HG02870 (cell line): ENCODE measurements around the gene LMX1A.
A peak's percentile ranks its signal among the peaks of the same experiment; 100 is the strongest.

Experiments used
- ATAC-seq: cut with Tn5 transposase; IDR thresholded peaks from one replicate; pipeline ENCODE4 v1.9.1; 2021; ENCODE audit warnings: mild to moderate bottlenecking, moderate library complexity; ENCODE audit not compliant: unreplicated experiment

The LMX1A gene

DNA sequence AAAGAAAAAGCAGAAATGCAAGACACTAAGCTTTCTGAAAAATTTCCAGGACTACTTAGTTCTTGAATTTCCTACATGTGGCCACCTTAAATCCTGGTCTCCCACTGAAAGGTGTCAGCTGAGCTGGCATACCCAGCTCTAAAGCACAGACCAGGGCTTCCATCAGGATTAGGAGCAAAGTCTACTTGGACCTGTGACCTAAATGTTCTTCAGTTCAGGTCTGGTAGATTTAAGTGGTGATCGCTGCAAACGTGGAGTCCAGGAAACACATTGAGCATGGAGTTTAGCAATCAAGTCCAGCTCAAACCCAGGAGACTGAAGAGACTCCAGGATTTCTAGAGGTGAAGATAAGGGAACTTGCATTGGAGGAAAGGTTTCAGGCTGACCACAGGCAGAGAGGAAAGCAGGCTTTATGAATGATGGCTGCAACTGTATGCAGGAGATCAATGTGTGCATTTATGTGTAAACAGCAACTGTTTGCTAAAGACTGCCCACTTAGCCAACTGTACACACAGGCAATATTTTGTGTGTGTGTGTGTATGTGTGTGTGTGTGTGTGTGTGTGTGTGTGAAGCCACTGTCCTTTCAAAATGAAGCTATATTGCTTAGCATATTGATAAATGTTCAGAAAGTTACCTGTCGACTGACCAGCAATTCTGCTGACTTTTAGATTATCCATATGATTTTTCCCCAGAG is 75.2 kb downstream of the LMX1A start:
- ATAC-seq, result no peak

DNA sequence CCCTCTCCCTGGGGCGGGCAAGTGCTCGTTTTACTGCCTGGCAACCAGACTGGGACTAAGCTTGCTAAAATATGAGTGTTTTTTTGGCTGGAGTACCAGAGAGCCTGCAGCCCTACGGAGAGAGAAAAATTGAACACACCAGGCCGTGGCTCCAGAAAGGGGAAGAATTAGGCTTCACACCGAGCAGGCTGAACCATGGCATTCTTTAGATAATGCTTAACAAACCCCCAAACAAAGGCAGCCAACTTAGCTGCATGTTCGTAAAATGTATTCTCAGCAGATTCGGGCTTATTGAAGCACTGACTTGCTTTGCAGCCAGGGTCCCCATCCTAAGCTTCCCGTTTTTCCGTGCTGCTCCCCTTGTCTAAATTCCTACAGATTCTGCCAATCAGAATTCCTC is 76.6 kb downstream of the LMX1A start:
- ATAC-seq, result no peak

DNA sequence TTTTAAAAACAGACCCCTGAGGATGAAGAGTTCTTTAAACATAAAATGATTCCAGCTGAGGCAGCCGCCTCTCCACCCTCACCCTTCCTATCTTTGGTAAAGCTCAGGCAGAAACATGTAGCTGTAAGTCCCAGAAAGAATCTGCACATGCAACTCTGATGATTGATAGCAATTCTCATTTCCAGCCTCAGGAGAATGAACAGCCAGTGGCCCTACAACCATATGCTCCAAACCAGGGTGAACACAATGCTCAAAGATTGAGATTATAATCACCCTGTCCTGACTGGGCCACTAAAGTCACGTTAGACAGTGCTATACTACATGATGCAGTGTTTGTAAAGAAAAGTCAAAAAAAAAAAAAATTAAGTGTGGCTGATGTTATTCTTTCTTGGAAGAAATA is 80.2 kb downstream of the LMX1A start:
- no peak for ATAC-seq

DNA sequence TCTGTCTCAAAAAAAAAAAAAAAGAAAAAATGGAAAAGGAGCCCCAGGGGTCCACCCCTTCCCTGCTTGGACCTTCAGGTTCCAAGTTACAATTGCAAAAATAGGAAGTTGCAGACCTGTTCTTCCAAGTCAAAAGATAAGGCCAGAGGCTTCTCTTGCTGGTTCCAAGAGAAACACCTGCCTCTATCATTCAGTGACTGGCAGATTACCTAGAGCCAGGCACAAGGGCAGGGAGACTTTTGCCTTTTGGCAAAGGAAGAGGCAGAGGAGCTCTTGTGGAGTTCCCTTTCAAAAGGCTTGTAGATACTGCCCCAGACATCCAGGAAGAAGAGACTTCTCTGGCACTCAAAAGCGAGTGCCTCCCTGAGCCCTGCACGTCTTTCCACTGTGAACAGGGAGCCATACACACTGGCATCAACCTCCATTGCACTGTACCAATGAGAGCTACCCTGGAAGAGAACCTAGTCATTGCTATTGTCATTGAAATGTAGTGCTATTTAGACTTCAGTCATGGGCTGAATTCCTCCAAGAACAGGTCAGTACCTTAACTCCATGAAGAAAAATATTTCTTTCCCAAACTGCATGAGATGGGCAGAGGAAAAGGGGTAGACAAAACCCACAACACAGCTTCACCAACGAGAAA is 91.2 kb downstream of the LMX1A start:
- no peak for ATAC-seq

DNA sequence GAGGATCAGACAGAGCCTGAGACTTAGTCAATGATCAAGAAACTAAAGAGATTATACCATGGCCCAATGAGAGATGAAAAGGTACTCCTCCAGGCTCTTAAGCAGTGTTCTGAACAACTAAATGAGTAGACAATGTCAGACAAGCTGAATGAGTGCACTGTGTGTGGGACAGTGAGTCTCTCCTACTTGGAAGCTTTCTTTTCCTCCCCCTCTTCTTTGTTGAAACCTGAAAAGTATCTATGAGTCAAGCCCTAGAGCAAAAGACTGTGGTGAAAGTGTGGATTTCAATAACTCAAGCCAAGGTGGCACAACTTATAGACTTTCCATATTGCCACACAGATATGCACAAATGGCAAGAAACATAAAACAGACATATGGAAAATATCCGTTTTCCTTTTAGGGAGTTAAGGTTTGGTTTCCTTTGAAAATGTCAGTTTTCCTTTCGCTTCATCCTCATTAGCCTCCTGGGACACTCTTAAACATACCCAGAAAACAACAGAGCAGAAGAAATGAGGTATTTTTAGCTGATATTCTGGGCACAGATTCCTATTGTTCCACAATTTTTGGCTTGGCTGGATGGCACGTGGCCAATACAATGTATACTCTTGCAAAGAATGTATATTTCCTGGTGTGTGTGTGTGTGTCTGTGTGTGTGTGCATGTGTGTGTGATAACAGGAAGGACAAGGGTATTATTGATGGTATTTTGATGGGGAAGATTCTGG is 96.6 kb downstream of the LMX1A start:
- no peak for ATAC-seq

DNA sequence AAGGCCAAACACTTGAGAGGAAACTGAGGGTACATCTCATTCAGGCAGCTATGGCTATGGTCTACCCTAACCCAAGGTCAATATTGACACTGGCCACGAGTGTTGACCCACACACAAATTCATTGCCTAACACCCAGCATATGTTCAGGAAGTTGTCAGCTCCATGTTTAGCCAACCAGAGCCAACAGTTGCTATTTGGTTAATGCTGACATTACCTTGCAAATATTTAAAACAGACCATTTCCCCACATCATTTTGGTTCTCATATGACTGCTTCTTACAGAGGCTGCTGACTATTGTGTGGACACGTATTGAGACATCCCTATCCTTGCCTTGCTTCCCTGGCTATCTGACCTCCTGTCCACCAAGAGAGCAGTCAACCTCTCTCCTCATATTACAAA is 97.3 kb downstream of the LMX1A start:
- ATAC-seq, result no peak

DNA sequence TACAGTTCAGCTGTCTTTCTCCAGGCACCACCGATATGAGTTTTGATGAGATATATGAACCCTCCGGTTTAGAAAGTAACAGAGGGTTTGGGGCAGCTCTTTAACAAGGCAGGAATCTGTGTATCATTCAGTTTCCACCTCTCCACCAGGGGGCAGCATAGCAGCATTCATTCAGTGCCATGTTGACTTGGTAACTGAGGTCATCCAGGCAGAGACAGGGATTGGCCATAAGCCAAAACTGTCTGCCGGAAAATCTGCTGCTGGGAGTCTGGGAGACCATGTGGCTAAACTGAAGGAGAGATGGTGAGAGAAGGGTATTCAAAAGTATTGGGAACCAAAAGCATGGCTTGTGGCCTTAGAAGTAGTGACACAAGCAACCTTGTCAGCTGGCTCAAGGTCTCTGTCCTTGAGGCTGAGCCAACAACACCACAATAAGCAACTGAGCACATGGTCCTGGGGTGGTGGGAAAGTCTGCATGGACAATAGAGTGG is 98.5 kb downstream of the LMX1A start:
- peak; percentile 87 for ATAC-seq

DNA sequence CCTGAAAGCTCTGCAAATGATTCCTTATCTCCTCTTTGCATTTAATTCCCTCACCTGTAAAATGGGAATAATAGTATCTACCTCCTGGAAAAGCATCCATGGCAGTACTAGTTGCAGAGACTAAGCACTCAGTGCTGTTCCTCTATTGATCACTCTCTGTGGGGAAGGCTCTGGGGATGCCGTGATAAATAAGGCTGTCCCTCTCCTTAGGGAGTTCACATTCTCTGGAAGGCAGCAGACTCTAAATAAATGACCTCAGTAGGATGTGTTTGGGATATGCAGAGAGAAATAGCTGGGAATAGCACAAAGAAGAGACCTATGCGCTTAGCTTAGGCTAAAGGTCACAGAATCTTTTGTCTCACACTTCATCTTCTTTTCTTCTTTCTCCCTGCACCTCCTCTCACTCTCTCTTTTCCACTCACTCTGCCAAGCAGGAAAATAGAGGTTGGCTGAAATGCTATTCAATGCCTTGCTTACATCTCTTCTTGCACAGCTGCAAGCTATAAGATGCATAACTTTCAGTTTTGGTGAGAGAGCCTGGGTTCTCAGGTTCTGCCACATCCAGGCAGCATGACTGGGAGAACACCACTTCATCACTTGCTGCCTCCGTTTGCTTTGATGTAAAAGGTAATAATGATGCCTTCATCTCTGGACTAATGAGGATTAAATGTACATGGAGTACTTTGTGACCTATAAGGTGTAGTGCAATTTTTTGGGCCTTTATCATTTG is 101.5 kb downstream of the LMX1A start:
- ATAC-seq, result no peak

DNA sequence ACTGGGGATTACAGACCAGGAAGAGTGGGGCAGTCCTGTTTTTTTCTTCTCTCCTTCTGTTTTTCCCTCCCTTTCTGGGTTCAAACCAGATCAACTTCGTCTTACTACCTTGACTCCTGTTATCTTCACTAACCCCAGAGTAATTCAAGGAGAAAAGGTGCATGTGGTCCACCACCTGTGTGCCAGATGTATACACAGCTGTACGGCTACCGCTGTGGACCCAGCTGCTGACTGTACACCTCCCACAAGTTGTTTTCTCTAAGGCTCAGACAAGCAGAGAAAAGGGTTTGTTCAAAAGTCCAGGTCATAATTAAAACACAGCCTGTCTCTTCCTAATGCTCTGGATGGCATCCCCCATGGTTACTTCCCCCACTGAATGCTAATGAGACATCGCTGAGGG is 102.1 kb downstream of the LMX1A start:
- no peak for ATAC-seq

DNA sequence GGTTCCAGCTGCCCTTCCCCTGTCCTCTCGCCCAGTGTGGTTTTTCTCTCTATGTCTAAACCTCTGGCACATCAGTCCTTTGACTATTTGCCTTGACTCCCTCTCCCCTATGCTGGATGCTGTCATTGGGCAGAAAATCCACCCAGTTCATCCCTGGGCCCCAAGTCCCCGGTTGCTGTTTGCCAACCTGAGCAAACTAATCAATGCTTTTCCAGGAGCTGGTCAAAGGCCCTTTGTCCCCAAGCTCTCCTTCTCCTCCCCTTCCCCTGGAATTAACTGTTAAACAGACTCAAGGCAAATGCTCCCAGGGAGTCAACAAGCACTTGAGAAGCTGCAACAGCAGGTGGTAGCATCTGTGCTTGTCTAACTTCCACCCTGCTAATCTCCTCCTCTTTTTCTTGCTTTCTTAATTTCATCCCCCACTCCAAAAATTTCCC is 102.7 kb downstream of the LMX1A start:
- ATAC-seq, result no peak

DNA sequence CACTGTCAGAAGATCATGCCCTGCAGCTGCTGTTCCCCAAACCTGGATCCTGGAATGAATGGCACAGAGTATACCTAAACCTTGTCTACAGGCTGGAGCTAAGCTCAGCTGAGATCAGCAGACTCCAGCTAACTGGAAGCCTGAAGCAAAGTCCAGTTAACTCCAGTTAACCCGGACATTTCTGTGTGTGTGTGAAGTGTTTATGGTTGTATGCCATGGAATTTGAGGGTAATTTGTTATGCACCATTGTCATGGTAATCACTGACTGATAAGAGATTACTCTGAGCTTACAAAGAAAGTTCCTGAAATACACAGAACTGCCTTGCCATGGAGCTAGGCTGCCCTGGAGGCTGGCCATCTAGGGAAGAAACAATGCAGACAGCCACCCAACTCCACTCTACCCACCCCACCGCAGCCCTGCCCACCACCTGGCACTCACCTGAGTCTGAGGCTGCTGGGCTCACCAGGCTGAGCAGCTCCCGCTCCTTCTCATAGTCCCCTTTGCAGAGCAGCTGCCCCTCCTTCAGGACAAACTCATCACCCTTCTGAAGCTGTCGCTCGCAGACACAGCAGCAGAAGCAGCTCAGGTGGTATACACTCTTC is 107.4 kb downstream of the LMX1A start:
- no peak for ATAC-seq

DNA sequence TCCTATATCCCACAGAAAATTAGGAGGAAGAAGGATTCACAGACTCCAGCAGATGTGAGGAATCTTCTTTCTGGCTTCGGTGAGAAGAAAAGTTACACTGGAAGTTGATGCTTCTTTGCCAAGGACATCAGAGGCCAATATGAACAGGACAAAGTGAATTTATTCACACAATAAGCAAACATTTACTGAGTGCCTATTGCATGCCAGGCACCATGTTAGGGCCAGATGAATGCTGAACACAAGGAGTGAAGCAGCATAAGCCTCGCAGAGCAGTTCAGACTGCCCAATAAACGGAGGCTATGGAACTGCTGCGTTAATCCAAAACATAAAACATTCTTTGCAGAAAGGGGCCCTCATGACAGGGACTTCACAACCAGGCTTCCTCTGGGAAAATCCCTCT is 114.6 kb downstream of the LMX1A start:
- ATAC-seq, result no peak

DNA sequence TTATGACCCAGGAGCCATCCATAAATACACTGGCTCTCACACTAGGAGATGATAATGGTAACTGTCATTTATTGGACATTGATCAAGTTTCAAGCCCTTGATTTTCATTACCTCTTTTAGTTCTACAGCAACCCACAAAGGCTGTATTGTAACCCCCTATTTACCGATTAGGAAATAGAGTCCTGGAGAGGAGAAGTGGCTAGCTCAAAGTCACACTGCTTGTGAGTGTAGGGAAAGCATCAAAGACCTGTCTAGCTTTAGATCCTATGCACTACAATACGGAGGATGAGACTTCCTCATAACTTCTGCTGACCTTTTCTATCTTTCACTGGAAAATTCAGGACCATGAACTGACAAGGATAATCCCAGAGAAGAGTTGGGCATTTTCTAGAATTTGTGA is 115.2 kb downstream of the LMX1A start:
- no peak for ATAC-seq

DNA sequence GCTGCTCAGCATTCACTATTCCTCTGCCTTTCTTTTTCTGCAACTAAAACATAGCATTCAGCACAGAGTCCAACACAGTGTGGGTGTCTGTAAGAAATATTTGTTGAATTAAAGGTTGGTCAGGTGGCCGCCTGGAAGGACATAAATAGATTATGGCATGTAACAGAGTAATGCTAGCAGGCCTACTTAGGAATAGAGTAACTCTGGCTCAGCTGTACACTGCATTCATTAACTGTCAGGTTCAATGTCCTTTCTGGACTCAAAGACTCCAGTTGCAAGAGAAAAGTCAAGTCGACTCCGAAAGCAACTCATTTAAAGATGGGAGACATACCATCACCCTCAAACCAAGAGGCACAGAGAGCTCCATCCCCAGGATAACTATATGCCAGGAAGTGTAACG is 116.0 kb downstream of the LMX1A start:
- no peak for ATAC-seq

DNA sequence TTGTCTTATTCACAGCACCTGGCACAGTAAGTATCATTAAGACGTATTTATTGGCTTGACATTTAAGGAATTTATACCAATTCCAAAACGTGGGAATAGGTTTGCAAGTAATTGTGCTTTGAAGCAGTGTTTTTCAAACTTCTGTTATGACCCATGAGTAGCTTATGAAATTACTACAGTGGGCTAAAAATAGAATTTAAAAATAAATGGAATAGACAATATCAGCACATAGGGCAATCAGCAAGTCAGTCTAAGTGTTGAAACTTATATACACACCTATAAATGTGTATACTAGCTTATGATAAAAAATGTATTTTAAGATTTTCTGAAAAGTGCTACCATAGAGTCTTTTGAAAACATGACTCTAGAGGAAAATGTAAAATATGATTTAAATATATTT is 116.6 kb downstream of the LMX1A start:
- ATAC-seq, result no peak

DNA sequence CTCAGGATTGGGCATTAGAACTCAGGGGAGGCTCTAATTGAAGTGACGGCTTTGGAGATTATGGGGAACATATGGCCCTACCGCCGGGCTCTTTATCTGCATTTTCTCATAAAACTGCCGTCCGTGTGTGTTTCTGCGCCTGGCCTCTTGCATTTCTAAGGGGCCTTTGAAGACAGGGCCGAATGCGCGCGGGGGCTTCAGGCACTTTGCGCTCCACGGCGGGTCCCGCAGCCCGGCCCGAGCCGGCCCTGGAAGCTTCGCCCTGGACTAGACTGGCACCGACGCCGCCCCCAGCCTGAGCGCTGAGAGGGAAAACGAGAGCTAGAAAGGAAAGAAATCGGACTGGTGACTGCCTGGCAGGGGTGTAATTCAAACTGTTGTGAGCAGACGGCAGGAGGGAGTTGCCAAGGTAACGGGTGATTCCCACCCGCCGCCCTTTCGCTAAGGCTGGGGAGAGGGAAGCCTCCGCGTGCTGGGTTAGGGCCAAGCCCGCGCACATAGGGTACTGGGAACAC is 120.7 kb downstream of the LMX1A start:
- ATAC-seq, result no peak

DNA sequence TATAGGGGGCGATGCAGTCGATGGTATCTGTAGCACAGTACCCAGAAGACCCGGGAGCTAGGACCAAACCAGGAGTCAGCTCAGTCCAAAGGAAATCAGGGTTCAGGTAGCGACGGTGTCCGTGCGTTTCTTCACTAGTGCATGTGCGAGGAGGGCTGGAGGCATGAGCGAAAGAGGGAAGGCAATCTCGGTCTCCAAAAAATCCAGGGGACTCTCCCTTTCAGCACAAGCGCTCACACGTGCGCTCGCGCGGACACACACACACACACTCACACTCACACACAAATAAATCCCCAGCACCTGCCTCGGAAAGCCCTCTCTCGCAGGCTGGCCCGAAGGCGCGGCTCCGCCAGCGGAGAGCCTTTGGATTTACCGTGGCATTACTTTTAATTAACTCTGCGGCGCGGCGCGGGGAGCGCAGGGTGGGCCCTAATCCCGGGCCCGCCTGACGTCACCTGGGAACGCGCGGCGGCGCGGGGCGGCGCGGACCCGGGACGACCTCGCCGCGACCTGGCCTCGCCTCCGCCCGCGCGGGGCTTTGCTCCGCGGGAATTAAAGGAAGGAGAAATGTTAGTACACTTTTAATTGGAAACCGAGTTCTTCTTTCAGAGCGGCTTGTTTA is 121.2 kb downstream of the LMX1A start:
- no peak for ATAC-seq

DNA sequence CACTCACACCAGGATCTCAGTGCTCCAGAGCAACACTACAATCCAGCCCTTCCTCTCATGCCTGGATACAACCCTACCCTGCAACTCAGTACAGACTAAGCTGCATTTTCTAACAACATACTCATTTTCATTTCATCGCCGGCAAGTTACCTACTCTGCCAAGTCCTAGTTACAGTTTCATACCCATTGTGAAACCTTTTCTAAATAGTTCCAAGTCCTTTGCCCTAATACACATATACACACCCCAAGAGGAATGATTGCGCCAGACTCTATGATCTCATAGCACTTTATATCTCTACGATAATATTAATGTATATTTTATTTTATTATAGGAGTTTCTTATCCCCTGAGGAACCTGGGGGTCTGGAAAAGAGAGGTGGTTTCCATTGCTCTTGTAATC is 122.4 kb downstream of the LMX1A start:
- ATAC-seq, result no peak

DNA sequence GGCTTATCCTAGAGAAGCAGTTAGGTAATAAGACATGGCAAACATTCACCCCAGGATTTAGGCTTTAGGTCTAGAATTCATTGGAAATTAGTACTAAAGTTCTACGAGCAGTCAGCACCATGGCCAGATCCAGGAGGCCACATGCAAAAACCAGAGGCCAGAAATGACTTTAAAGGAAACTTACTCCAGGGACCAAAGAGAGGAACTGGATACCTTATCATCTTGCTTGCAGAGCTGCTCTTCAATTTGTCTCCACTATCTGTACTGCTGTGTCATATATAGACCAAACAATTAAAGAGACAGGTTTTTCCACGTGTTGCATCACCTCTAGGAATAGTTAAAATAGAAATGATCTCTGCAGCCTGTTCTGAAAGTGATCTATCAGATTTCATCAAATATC is 127.8 kb downstream of the LMX1A start:
- no peak for ATAC-seq

DNA sequence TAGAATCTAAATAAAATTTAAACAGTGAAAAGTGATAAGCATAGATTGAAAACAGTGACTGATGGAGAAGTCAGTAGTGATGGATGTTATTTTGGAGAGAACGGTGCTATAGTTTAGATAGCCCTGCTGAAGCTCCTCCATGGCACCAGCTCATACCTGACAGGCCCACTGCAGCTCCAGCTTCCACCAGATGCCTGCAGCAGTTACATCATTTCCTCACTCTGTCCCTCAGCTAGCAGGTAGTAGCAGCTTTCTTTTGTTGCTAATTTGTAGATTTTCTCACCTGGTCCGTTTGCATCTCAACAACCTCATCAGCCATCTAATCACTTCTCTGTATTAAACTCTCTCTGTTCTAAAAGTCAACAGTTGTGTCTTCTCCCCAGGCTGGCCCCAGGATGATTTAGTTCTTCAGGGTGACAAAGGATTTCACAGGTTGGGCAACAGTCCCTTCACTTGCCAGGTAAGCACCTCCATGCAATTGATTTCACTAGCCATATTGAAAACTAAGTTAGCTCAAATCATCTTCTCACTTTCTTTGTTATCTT is 128.3 kb downstream of the LMX1A start:
- ATAC-seq, result no peak
